ENCODE results near the gene COX11. TPM values are rescaled to one million over a fixed set of nuclear protein-coding genes. Genes with fewer than 3 reads are reported as not detected.

Gene COX11
- total RNA-seq, 1 donor from 2014 or later: 38.0 TPM

DNA sequence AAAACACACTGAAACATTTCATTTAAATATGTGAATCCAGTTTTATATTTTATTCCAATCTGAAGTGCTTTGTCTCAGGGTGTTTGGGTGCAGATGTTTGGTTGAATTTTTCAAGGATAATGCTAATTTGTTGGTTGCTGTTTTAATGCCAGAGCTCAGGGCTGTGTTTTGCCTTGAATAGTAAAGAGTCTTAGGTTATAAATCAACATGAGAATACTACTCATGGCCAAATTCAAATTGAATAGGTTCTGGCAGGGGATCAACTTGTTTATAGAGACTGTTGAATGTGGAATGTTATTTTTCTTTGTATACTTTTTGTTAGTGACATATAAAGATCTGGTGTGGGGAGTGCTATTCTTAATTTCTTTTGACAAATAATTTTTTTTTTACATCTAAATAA, 49.0 kb downstream of the COX11 start:
- no peaks in the 10 kb centered on the region for H3K9me3 Mint-ChIP-seq (ENCODE audit: unreplicated experiment)
- no peaks in the 10 kb centered on the region for H3K27me3 Mint-ChIP-seq (ENCODE audit: unreplicated experiment)
- TF ChIP-seq, protein P1, sequence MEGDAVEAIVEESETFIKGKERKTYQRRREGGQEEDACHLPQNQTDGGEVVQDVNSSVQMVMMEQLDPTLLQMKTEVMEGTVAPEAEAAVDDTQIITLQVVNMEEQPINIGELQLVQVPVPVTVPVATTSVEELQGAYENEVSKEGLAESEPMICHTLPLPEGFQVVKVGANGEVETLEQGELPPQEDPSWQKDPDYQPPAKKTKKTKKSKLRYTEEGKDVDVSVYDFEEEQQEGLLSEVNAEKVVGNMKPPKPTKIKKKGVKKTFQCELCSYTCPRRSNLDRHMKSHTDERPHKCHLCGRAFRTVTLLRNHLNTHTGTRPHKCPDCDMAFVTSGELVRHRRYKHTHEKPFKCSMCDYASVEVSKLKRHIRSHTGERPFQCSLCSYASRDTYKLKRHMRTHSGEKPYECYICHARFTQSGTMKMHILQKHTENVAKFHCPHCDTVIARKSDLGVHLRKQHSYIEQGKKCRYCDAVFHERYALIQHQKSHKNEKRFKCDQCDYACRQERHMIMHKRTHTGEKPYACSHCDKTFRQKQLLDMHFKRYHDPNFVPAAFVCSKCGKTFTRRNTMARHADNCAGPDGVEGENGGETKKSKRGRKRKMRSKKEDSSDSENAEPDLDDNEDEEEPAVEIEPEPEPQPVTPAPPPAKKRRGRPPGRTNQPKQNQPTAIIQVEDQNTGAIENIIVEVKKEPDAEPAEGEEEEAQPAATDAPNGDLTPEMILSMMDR (IDR thresholded peaks at IDR 0.05; ENCODE audit: unreplicated experiment): no peak
- H3K4me1 Mint-ChIP-seq (ENCODE audit: unreplicated experiment): no peaks in the 10 kb centered on the region
- H3K27ac Mint-ChIP-seq (ENCODE audit: unreplicated experiment): no peak overlapping the region
- peaks cover 4% of the 10 kb centered on the region for H3K36me3 Mint-ChIP-seq (ENCODE audit: low read depth, unreplicated experiment)
- DNase-seq (ENCODE audit: low spot score): no peak
- no peak overlapping the region for H3K4me3 Mint-ChIP-seq (ENCODE audit: unreplicated experiment)

DNA sequence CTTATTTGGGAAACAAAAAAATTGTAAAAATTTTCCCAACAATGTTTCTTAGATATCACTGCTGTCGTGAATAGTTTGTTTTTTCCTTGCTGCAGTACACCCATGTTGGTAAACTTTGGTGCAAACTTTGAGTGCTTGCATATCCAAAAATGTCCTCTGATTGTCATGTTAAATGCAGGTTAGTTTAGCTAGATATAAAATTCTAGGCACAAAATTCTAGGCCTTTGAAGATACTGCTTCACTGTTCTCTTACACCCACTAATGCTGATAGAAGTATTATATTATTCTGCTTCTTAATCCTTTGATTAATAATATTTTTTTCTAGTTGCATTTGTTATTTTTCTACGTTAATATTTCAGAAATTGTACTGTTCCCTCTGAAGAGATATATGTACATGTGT, 51.7 kb downstream of the COX11 start:
- Mint-ChIP-seq H3K27me3 (ENCODE audit: unreplicated experiment) (no peaks in the 10 kb centered on the region), H3K27ac (ENCODE audit: unreplicated experiment) (no peak overlapping the region)

More for the DNA sequence above, 51.7 kb downstream of the COX11 start:
- no peak for DNase-seq (ENCODE audit: low spot score)
- peaks cover 4% of the 10 kb centered on the region for H3K36me3 Mint-ChIP-seq (ENCODE audit: low read depth, unreplicated experiment)
- H3K4me3 Mint-ChIP-seq (ENCODE audit: unreplicated experiment): no peak overlapping the region
- H3K4me1 Mint-ChIP-seq (ENCODE audit: unreplicated experiment): no peaks in the 10 kb centered on the region
- no peaks in the 10 kb centered on the region for H3K9me3 Mint-ChIP-seq (ENCODE audit: unreplicated experiment)
- TF ChIP-seq, protein P1 (IDR thresholded peaks at IDR 0.05; ENCODE audit: unreplicated experiment): no peak

Other genes starting within 250 kb of the COX11 start
- 16.7 TPM for gene TOM1L1, start 67.8 kb downstream of the COX11 start, total RNA-seq (ENCODE audit: unreplicated experiment)
- 7.5 TPM for gene STXBP4, start 111 bp upstream of the COX11 start, total RNA-seq (ENCODE audit: unreplicated experiment)

Data from endothelial cell (in vitro differentiated cells).